ENCODE results near the gene GMEB1. TPM values are rescaled to one million over a fixed set of nuclear protein-coding genes. Genes with fewer than 3 reads are reported as not detected.

The GMEB1 gene
- 10 to 100 TPM; 24.6 to 29.2 TPM for total RNA-seq
- polyA plus RNA-seq (2013, experiment 1 of 2) = 12.8 TPM
- 15.5 TPM for polyA plus RNA-seq (2013, experiment 2 of 2)
- long read RNA-seq, experiment 1, partial matches to known transcripts = 0 of 1 reads
- long read RNA-seq, experiment 1, other reads (novel, unspliced or antisense) = 0 of 1 reads
- long read RNA-seq, experiment 2, full-length matches to known transcripts = 6 of 18 reads
- long read RNA-seq, experiment 2, partial matches to known transcripts = 3 of 18 reads
- long read RNA-seq, experiment 2, other reads (novel, unspliced or antisense) = 9 of 18 reads
- long read RNA-seq, experiment 3, full-length matches to known transcripts = 92 of 128 reads
- long read RNA-seq, experiment 3, partial matches to known transcripts = 9 of 128 reads
- long read RNA-seq, experiment 3, other reads (novel, unspliced or antisense) = 27 of 128 reads
- long read RNA-seq, experiment 4, full-length matches to known transcripts = 17 of 38 reads
- long read RNA-seq, experiment 4, partial matches to known transcripts = 17 of 38 reads
- long read RNA-seq, experiment 4, other reads (novel, unspliced or antisense) = 4 of 38 reads

DNA sequence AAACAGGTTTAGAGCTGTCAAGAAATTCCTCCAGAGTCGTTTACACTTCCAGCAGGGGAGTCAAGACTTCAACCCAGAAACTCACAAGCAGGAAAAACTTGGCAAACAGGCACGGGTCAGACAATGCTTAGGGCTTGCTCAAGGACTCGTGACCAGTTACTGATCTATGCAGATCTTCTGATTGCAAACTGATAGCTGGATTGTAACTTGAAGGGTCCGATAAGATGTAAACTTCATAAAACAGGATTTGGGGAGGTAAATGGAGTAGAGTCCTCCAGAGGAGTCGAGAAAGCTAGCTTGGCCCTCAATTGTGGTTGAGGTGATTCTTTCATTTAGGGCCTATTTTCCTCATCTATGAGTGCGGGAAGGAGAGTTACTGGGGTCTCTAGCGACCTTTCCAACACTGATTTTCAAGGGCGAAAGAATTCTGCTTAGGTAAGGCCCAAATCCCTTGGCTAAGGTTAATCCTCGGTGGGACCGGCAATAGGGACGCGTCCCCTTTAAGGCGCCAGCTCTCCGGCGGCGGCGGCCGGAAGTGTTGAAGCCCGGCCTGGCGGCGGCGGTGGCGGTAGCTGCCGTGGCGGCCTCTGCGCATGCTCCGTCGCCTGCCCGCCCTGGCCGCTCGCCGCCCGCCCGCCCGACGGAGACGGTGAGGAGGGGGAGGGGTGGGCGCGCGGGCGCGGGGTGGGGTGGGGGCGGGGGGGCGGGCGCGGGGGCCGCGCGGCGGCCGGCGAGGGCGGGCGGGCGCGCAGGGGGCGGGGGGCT lies at the start of gene GMEB1:
GMEB1 (plus strand) TSS at position 594 of the 765 bp plus-strand sequence. CDS start 14,829 bp downstream, outside the sequence.
- Histone ChIP-seq H3K36me3 (ENCODE audit: control insufficient read depth, insufficient read depth, low read length) (peaks cover 2% of the 10 kb centered on the region), H3K27ac (ENCODE audit: low read depth, low read length) (peak within 1 kb of the TSS; percentile 90), H3K27me3 (ENCODE audit: control insufficient read depth, insufficient read depth, low read length, poor library complexity, severe bottlenecking) (no peaks in the 10 kb centered on the region), H3K9me3 (ENCODE audit: control insufficient read depth, low read length) (no peaks in the 10 kb centered on the region), H3K9ac (ENCODE audit: extremely low read depth, low read length, poor library complexity, severe bottlenecking) (peak within 1 kb of the TSS; percentile 90), H3K4me1 (ENCODE audit: control insufficient read depth, insufficient read depth, low read length) (no peaks in the 10 kb centered on the region), H3K4me3 (ENCODE audit: low read length) (peak within 1 kb of the TSS; percentile 88)
- TF ChIP-seq, protein P1, sequence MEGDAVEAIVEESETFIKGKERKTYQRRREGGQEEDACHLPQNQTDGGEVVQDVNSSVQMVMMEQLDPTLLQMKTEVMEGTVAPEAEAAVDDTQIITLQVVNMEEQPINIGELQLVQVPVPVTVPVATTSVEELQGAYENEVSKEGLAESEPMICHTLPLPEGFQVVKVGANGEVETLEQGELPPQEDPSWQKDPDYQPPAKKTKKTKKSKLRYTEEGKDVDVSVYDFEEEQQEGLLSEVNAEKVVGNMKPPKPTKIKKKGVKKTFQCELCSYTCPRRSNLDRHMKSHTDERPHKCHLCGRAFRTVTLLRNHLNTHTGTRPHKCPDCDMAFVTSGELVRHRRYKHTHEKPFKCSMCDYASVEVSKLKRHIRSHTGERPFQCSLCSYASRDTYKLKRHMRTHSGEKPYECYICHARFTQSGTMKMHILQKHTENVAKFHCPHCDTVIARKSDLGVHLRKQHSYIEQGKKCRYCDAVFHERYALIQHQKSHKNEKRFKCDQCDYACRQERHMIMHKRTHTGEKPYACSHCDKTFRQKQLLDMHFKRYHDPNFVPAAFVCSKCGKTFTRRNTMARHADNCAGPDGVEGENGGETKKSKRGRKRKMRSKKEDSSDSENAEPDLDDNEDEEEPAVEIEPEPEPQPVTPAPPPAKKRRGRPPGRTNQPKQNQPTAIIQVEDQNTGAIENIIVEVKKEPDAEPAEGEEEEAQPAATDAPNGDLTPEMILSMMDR (conservative IDR thresholded peaks at IDR 0.05) = no peak
- peak within 1 kb of the TSS; percentile 95 for H3K27ac Mint-ChIP-seq
- H3K27me3 Mint-ChIP-seq (ENCODE audit: insufficient read depth) = peaks cover 3% of the 10 kb centered on the region
- no peaks in the 10 kb centered on the region for H3K9me3 Mint-ChIP-seq
- 1 to 6% methylated on average over 7 to 26 of the region's 57 CpGs for WGBS, 2 experiments (ENCODE audit: insufficient coverage in 1 of 2, insufficient read length in 1 of 2)
- H3K4me1 Mint-ChIP-seq = peaks cover 25% of the 10 kb centered on the region
- peaks cover 5% of the 10 kb centered on the region for H3K36me3 Mint-ChIP-seq (ENCODE audit: low read depth)
- H3K4me3 Mint-ChIP-seq = peak within 1 kb of the TSS; percentile 76
- peak; percentile 93 for DNase-seq

DNA sequence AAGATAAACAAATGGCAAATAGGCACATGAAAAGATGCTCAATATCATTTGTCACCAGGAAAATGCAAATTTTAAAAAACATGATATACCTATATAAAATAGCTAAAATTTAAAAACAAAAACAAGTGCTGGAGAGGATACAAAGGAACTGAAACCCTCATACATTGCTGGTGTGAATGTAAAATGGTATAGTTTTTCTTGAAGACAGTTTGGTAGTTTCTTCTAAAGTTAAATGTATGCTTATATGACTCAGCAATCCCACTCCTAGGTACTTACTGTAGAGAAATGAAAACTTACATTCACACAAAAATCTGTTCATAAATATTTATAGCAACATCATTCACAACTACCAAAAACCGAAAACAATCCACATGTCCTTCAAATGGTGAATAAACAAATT lies 36.9 kb upstream of the GMEB1 start:
- peaks cover 11% of the 10 kb centered on the region for H3K36me3 Mint-ChIP-seq (ENCODE audit: low read depth)

GRCh38 chr1:28632560-28632959 lies 36.0 kb upstream of the GMEB1 start:
- H3K9me3 Mint-ChIP-seq = no peaks in the 10 kb centered on the region
- H3K4me1 Mint-ChIP-seq = no peaks in the 10 kb centered on the region
- TF ChIP-seq, protein P1 (conservative IDR thresholded peaks at IDR 0.05) = no peak
- Histone ChIP-seq H3K27ac (ENCODE audit: low read depth, low read length) (no peak overlapping the region), H3K4me3 (ENCODE audit: low read length) (no peak overlapping the region), H3K27me3 (ENCODE audit: control insufficient read depth, insufficient read depth, low read length, poor library complexity, severe bottlenecking) (no peaks in the 10 kb centered on the region), H3K36me3 (ENCODE audit: control insufficient read depth, insufficient read depth, low read length) (peaks cover 5% of the 10 kb centered on the region), H3K9me3 (ENCODE audit: control insufficient read depth, low read length) (no peaks in the 10 kb centered on the region), H3K9ac (ENCODE audit: extremely low read depth, low read length, poor library complexity, severe bottlenecking) (no peak overlapping the region), H3K4me1 (ENCODE audit: control insufficient read depth, insufficient read depth, low read length) (no peaks in the 10 kb centered on the region)
- H3K4me3 Mint-ChIP-seq = no peak overlapping the region
- H3K27me3 Mint-ChIP-seq (ENCODE audit: insufficient read depth) = no peaks in the 10 kb centered on the region
- 96 to 100% methylated on average over 2 to 4 of the region's 4 CpGs for whole genome bisulfite sequencing, 2 experiments (ENCODE audit: insufficient coverage in 1 of 2, insufficient read length in 1 of 2)
- peaks cover 14% of the 10 kb centered on the region for H3K36me3 Mint-ChIP-seq (ENCODE audit: low read depth)
- no peak for DNase-seq
- no peak overlapping the region for H3K27ac Mint-ChIP-seq

More for the DNA sequence above, 36.9 kb upstream of the GMEB1 start:
- no peak overlapping the region for H3K4me3 ChIP-seq (ENCODE audit: low read length)
- TF ChIP-seq, protein P1 (conservative IDR thresholded peaks at IDR 0.05) = no peak
- Mint-ChIP-seq H3K4me3 (no peak overlapping the region), H3K9me3 (no peaks in the 10 kb centered on the region), H3K27ac (no peak overlapping the region), H3K4me1 (no peaks in the 10 kb centered on the region), H3K27me3 (ENCODE audit: insufficient read depth) (no peaks in the 10 kb centered on the region)
- no peaks in the 10 kb centered on the region for H3K27me3 ChIP-seq (ENCODE audit: control insufficient read depth, insufficient read depth, low read length, poor library complexity, severe bottlenecking)
- WGBS, 2 experiments (ENCODE audit: insufficient coverage in 1 of 2, insufficient read length in 1 of 2) = 100% methylated on average over 1 of the region's 1 CpG; no CpG with 5 or more reads in 1 of the 2 experiments
- peaks cover 5% of the 10 kb centered on the region for H3K36me3 ChIP-seq (ENCODE audit: control insufficient read depth, insufficient read depth, low read length)
- no peaks in the 10 kb centered on the region for H3K4me1 ChIP-seq (ENCODE audit: control insufficient read depth, insufficient read depth, low read length)
- H3K27ac ChIP-seq (ENCODE audit: low read depth, low read length) = no peak overlapping the region
- H3K9me3 ChIP-seq (ENCODE audit: control insufficient read depth, low read length) = no peaks in the 10 kb centered on the region
- no peak overlapping the region for H3K9ac ChIP-seq (ENCODE audit: extremely low read depth, low read length, poor library complexity, severe bottlenecking)
- no peak for DNase-seq
